GM19351 (cell line): ENCODE measurements around the gene CD8A.
"Not testable (repeated sequence)": the region's sequence is repeated elsewhere in the genome, so short reads cannot be mapped to it uniquely, and the experiment has no call there.

Experiments used
- ATAC-seq: cut with Tn5 transposase; IDR thresholded peaks from one replicate; pipeline ENCODE4 v1.9.1; 2021; ENCODE audit warnings: mild to moderate bottlenecking, moderate library complexity; ENCODE audit not compliant: unreplicated experiment

CD8A gene

GRCh38 chr2:86790676-86791572, at the start of gene CD8A:
Gene CD8A, minus strand, starts transcription at chr2:86790913. Its CDS starts 88 bp downstream, at chr2:86790825.
- ATAC-seq = no peak

GRCh38 chr2:86839871-86840548, 49.3 kb upstream of the CD8A start:
- ATAC-seq = not testable (repeated sequence)

- not testable (repeated sequence) for ATAC-seq
These were observed 48.7 kb upstream of the CD8A start for GRCh38 chr2:86839455-86839854.

- ATAC-seq = not testable (repeated sequence)
These were observed 47.0 kb upstream of the CD8A start for GRCh38 chr2:86837714-86838113.

DNA sequence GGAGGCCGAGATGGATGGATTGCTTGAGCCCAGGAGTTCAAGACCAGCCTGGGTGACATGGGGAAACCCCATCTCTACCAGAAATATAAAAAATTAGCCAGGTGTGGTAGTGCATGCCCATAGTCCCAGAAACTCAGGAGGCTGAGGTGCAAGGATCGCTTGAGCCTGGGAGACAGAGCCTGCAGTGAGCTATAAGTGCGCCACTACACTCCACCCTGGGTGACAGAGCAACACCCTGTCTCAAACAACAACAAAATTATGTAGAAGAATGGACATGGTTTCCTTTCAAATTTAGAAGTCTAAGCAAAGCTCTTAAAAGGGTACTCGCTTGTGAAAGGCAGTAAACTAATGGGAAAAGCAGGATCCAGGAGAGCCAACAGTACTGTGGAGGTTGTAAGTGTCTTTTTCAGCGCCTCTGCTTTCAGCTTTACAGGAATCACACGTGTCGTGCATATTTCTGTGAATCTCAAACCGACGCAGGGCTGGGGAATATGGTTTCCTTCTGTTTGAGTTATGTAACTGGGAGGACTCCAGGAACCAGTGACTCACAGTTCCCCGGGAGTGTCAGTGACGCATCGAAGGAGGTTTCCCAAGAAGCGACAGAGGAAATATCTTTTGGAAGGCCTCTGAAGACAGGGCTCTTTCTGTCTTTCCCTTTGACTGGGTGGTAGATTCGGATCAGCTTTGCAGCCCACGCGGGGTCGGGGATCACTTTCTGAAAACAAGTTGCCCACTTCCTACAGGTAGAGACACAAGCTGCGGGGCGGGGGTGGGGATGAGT, 46.4 kb upstream of the CD8A start:
- not testable (repeated sequence) for ATAC-seq

GRCh38 chr2:86835548-86835889, 44.8 kb upstream of the CD8A start:
- not testable (repeated sequence) for ATAC-seq

DNA sequence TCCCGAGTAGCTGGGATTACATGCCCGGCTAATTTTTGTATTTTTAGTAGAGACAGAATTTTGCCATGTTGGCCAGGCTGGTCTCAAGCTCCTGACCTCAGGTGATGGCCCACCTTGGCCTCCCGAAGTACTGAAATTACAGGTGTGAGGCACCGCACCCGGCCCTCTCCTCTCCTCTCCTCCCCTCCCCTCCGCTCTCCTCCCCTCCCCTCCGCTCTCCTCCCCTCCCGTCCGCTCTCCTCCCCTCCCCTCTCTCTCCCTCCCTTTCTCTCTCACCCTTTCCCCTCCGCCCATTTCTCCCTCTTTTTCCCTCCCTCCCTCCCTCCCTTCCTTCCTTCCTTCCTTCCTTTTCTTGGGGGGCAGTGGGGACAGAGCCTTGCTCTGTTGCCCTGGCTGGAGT, 42.6 kb upstream of the CD8A start:
- ATAC-seq = no peak

- no peak for ATAC-seq
These were observed 41.8 kb upstream of the CD8A start for GRCh38 chr2:86832334-86833096.

DNA sequence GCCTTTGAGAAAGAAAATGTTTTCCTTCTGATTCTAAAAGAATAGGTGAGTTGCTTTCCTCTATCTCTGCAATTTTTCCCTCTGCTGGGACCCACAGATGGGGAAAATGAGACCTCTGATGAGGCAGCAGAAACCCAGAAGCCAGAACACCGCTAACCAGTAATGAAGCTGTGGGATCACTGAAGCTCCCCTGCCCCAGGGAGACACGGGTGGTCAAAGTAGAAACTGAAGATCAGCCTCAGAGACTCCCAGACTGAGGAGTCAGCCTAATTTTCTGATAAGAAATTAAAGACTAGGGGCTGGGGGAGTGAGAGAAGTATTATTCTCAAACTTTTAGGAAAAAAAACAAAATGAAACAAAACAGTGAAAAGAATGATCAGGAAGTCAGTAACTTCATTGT, 40.8 kb upstream of the CD8A start:
- no peak for ATAC-seq

GRCh38 chr2:86826951-86827350, 36.2 kb upstream of the CD8A start:
- no peak for ATAC-seq

DNA sequence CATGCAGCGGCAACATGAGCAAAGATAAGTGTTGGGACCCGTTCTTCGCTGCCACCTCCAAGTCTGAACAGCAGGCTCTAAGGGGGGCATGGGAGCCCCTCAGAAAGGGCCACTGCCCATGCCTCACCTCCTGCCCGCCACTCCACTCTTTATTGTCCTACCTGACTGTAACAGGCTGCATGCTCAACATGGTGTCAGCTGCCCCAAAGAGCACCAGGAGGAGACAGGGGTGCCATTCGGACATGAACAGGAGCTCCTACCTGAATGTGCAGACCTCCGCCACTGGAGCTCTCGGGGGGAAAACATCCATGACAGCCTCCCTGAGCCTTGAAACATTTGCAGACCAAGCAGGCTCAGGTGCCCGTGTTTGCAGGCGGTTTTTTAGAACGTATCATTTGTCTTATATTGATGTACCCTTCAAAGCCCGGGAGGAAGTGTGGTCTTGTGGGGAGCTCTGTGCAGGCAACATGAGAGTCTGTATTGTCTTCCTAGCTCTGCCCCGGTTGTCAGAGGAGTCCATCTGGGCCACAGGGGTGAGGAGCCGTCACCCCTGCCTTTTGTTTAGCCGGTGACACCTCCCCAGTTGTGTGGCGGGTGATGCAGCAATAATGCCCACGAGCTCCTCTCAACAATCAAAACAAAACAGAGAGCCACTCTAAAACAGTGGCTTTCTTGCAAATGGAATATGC, 35.1 kb upstream of the CD8A start:
- ATAC-seq = no peak

GRCh38 chr2:86825036-86825692, 34.5 kb upstream of the CD8A start:
- ATAC-seq = no peak

DNA sequence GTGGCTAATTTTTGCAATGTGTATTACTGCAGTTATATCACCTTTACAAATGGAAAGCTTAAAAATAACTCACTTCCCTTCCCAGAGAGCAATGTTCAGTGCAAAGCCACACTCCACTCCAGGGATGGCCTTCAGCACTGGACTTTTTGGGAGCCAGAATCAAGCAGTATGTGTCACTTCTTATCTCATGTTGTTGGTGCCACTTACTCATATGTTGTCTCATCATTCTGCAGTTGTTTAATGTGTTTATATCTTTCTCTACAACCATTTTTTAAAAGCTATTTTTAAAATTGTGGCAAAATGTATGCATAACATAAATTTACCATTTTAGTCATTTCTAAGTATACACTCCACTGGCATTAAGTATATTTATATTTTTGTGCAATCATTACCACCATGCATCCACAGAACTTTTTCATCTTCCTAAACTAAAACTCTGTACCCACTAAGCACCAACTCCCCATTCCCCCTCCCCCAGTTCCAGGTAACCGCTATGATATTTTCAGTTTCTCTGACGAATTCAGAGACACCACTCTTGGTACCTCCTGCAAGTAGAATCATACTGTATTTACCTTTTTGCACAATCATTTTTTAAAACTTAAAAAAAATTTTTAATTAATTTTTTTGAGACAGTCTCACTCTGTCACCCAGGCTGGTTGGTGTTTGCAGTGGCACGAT, 32.1 kb upstream of the CD8A start:
- ATAC-seq = no peak

DNA sequence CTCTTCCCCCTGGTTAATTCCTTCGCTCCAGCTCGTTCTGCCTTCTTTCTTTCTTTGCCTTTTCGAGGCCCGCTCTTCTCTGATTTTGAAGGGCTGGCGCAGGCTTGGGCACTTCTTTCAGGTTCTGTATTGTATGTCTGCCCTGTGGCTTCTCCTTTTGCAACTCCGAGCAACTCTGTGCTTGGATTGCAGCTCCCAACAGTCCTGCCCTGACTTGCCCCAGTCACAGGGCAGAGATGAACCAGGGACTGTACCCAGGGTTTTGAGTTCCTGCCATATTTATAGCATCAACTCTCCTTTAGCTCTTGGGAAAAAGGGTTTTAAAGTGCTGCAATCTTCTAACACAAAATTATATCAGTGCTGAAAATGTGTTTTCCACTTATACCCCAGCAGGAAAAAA, 31.1 kb upstream of the CD8A start:
- no peak for ATAC-seq

DNA sequence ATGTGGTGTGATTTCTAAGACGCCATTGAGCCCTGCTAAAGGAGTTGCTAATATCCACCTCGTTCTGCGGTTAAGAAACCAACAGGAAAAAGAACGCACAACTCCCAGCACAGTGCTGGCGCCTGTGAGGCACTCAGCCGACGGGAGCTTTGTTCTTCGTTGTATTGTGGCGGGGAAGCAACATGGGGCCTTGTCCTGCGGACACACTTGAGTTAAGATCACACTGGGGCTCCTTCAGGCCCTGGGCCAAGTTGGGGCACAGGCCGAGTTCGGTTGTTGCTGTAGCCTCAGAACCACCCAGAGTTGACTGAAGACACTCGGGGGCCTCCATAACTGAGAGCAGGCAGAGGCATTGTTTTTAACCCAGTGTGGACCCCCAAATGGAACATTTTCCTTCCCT, 30.6 kb upstream of the CD8A start:
- no peak for ATAC-seq

- no peak for ATAC-seq
These were observed 28.2 kb upstream of the CD8A start for GRCh38 chr2:86818957-86819356.

- no peak for ATAC-seq
These were observed 27.5 kb upstream of the CD8A start for GRCh38 chr2:86818114-86818801.

DNA sequence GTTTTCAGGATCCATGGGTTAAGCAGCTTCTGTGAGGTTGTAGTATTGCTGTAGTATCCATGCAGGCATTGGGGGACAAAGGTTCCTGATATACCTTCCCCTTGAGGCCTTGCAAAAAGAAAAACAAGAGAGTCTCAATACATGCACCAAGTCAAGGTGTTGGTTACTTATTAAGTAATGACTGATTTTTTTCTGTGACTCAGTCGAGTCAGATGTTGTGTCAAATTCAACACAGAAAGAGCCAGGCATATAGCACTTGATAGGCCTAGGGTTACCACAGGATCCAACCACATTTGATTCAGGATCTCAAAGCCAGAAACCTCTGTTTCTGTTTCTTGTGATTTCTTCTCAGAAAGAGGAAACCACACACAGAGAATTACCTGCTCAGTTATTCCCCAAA, 24.9 kb upstream of the CD8A start:
- ATAC-seq = no peak
